GM18507 (cell line): Measurements from ENCODE around the gene TMEM169.
A peak's percentile ranks its signal among the peaks of the same experiment; 100 is the strongest.
"Not testable (repeated sequence)": the region's sequence is repeated elsewhere in the genome, so short reads cannot be mapped to it uniquely, and the experiment has no call there.

ENCODE experiments used
- DNase-seq: peaks from one replicate; pipeline ENCODE4 v3.0.0; 2011; ENCODE audit warnings: low read depth; ENCODE audit not compliant: insufficient read length; ENCODE audit errors: extremely low spot score
- FAIRE-seq: peaks from 2 replicates; lab custom pipeline; 2011; peaks lifted over from hg19 to GRCh38; lab: Jason Lieb, UNC

Gene TMEM169

DNA sequence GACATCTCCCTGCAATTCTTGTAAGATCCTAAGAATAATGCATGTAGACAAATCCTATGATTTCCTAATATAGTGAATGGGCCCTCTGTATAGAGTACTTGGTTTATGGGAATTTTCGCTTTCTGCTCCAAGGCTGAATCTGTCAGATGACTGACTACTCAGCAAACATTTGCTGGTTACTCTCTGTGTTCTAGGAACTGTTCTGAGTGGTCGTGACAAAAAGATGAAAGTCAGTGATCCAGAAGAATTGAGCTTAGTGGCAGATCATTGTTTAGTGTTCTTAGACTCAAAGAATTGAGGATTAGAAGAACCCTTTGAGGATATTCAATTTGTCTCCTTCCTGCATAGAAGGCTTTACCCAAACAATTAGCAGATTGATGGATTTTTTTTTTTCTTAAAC, 37.4 kb downstream of the TMEM169 start:
- FAIRE-seq (no peak), DNase-seq (no peak)

DNA sequence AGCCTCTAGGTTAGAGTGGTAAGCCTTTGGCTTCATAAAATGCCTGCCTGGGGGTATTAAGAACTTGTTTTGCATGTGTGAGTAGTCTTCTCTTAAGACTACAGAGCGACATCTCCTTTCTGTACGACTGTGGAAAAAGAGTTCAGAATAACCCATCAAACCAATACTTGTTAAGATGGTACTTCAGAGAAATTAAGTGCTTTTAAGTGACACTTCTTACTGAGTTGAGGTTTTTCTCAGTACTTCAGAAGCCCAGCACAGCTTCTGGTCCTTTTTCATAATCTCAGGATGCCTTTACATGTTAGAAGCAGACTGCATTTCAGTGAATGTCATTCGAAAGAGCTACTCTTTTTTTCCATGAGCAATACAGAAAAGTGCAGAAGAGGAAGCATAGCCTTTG, 38.3 kb downstream of the TMEM169 start:
- DNase-seq, result no peak
- no peak for FAIRE-seq

DNA sequence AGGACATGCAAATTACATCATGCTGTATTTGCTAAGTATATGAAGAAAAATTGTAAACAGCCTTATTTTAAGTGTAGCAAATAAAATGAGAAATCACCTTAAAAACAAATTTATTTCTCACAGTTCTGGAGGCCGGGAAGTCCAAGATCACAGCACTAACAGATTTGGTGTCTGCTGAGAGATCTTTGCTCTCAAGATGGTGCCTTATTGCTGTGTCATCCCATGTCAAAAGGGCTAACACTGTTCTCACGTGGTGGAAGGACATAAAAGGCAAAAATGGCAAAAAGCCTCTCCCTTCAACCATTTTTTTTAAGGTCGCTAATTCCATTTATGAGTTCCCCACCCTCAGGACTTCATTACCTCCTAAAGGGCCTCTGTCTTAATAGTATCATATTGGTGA, 39.5 kb downstream of the TMEM169 start:
- FAIRE-seq (no peak), DNase-seq (no peak)

DNA sequence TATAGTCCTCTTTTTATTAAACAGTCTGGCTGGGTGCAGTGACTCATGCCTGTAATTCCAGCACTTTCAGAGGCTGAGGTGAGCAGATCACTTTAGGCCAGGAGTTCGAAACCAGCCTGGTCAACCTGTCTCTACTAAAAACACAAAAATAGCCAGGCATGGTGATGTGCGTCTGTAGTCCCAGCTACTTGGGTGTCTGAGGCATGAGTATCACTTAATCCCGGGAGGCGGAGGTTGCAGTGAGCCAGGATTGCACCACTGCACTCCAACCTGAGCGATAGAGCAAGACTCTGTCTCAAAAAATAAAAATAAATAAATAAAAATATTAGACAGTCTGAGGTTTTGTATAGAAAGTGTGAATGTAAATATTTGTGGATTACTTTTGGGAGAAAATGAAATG, 45.2 kb downstream of the TMEM169 start:
- FAIRE-seq, result no peak
- no peak for DNase-seq

DNA sequence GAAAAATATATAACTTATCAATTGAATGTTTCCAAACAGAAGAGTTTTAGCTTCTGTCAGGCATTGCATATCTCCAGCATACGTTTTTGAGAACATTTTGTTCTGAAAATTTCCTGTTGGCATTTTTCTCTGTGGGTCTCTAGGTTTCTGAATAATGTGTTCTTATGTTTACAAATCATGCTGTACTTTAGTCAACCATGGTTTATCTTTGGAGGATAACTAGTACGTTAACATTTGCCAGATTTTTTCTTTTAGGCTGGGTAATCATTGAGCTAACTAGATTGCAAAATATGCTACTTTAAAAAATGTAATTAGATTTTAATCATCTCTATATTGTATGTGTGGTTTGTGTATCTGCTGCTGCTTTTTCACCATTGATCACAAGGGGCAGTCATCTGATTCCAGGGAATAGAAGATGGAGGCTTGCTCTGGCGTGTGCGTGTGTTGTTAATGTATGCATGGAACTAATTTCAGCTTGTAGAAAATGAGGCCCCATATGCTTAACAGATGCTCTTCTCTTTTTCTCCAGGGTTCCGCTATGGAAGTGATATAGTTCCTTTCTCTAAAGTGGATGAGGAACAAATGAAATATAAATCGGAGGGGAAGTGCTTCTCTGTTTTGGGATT, 48.7 kb downstream of the TMEM169 start:
- FAIRE-seq, result no peak
- DNase-seq, result no peak

DNA sequence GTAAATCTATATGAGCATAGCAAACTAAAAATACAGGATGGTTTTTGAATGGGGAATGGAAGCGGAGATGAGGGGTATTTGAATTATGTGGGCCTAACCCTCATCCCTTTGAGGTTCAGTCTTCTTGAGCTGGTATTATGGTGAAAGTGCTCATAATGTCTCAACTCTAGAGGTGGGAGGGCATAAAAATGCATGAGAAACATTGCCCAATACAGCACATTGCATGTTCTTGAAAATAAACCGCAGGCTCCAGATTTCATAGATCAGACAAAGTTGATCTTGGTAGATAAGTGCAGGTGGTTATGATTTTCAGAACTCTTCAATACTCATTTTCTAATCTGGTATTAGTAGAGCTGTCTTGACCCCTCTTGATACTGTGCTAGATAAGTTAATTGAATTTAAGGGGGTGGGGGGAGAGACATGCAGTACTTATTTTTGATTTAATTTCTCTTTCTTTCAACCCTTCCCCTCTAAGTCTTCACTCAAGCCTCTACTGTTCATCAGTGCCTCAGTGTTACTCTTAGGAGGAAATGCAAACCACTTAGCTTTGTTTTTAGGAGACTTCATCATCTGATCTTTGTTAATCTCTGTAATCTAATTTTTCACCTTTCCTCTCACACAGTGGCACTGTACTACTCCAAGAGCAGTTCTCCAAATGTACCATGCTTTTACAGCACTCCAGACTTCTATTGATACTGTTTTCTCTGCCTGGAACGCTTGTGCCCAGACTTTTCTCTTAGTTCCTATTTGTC, 49.6 kb downstream of the TMEM169 start:
- DNase-seq, result no peak
- no peak for FAIRE-seq

DNA sequence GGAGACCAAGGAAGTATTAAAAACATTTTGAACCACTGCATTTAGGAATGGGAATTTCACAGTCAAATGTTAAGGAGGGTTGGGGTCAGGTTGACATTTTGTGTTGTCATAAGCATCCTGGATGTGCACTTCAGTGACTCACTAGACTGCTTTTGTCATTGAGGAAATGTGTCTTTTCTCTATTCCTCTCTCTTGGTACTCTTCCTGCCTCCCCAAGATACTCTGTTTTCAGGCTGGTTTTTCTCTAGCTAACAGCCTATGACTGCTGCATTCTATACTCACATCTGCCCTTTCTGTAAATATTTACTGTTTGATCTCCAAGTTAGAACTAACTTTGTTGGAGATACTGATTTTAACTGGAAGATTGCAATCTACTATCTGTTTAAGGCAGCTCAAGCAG, 50.9 kb downstream of the TMEM169 start:
- FAIRE-seq (no peak), DNase-seq (no peak)

DNA sequence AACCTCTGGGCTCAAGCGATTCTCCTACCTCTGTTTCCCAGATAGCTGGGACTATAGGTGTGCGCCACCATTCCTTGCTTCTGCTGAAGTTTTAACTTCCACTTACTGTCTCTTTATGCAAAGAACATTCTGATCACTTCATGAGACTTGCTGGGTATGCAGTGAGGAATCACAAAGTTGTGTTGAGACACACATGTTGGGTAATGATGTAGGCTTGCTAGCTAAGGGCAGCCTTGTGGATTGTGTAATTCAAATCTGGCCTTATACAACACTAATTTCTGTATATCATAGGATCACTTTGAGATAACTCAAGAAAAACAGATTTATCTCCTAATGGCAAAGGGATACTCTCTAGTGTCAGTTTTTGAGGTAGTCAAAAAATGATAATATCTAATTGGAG, 51.7 kb downstream of the TMEM169 start:
- DNase-seq, result no peak
- no peak for FAIRE-seq

DNA sequence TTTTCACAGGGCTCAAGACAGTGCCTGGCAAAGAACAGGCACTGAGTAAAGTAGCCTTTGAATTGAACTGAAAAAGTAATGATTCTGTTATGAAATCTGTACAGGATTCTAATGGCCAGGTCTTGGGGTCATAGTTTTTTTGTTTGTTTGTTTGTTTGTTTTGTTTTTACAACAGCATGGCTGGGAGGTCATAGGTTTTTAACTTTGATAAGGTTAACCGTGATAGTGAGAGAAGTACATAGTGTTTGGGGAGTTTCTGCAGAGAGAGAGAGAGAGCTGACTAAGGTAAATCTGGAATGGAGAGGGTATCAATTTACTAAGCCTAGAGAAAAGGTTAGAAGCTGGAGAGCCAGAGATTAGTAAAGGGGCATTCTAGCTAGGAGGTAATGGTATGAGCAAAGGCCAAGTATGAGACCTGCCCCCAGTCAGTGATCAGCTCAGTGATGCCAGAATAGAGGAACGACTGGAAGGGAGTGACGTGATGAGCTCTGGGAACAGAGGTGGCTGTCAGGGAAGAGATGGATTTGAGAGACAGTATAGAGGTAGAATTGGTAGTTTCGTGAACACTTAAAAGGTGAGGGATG, 53.3 kb downstream of the TMEM169 start:
- FAIRE-seq (no peak), DNase-seq (no peak)

DNA sequence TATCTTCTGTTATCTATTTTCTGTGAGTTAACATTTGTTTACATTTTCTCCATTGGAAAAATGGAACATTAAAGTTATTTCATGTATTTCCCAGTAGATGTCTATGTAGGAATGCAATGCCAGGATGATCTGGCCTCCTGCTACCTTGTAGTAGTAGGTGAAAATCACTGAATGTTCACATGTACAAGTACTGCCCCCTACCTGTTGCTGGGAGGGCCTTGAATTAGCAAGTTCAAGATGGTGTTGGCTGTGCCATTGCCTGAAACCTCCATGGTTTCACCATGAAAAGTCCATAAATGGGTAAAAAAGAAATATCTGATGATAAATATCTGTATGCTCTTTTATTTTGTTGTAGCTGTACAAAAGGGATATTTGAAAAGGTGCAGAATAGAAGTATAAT, 58.2 kb downstream of the TMEM169 start:
- no peak for DNase-seq
- FAIRE-seq, result peak; percentile 52

DNA sequence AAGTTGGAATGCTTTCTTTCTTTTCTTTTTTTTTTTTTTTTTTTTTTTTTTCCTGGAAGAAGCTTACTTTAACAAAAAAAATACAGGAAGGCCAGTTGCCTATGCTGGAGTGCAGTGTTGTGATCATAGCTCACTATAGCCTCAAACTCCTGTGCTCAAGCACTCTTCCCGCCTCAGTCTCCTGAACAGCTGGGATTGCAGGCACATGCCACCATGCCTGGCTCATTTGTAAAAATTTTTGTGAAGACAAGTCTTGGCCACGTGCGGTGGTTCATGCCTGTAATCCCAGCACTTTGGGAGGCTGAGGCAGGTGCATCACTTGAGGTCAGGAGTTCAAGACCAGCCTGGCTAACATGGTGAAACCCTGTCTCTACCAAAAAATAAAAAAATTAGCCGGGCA, 59.8 kb downstream of the TMEM169 start:
- FAIRE-seq, DNase-seq: not testable (repeated sequence)

DNA sequence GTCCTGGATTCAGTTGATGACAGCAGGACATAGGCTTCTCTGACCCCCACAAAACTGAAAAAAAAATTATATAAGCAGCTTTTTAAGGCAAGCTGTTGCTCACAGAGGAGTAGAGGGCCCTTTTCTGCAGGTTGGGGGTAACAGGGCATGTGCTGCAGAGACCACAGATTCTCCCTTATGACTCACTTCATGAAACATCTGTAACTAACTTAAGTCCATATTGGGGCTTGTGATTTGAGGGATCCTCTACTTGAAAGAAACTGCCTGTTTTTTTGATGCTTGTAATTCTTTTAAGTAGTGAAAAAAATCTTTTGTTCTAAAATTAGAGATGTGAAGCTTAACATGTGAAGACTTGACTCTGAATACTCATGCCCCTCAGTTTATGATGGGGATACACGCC, 60.8 kb downstream of the TMEM169 start:
- FAIRE-seq, result peak; percentile 78
- peak; percentile 18 for DNase-seq

DNA sequence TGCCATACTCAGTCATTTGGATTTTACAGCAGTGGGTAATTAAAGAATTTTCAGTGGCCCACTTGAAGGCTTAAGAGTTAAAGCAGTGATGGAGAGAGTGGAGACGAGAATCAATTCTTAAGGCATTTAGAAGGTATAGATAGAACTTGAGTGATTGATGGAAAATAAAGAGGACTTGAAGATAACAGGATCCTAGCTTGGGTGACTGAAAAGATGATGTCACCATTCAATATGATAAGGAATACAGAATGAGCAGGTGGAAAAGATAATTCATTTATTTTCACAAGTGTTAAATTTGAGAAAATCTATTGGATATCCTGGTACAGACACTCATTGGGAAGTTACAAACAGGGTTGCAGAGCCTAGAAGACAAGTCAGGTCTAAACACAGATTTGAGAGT, 62.7 kb downstream of the TMEM169 start:
- FAIRE-seq (no peak), DNase-seq (no peak)

DNA sequence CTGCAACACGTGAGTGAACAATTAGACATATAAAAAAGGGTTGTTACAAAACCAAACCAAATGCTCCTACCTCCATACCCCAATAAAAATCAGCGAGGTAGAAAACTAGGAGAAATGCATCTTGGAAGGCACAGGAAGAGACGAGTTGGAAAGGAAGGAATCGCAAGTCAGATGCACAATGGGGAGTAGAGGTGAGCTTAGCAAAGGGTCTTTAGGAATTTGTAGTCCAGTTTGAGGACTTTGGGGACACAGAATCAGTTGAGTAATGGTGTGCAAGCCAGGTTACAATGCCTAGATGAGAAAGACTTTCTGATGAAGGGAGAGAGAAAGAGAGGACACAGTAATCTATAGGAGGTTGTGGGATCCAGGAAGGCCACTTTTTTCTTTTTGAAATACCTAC, 63.1 kb downstream of the TMEM169 start:
- FAIRE-seq (no peak), DNase-seq (no peak)

DNA sequence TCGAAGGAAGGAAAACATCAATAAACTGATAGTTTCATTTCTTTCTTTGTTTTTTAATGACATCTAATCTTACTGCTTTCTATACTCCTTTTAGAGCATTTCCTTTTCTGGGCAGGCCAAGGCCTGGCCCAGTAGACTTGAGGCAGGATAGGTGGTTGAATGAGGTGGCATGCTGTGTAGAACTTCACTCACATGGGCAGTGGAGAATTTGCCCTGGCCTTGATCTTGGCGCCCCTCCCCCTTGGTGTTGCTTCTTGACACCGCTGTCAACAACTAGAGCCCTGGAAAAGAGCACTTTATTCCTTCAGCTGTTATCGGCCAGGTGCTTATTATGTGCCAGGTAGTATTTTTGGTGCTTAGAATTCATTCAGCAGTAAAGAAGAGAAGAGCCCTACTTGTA, 64.9 kb downstream of the TMEM169 start:
- DNase-seq (no peak), FAIRE-seq (no peak)

DNA sequence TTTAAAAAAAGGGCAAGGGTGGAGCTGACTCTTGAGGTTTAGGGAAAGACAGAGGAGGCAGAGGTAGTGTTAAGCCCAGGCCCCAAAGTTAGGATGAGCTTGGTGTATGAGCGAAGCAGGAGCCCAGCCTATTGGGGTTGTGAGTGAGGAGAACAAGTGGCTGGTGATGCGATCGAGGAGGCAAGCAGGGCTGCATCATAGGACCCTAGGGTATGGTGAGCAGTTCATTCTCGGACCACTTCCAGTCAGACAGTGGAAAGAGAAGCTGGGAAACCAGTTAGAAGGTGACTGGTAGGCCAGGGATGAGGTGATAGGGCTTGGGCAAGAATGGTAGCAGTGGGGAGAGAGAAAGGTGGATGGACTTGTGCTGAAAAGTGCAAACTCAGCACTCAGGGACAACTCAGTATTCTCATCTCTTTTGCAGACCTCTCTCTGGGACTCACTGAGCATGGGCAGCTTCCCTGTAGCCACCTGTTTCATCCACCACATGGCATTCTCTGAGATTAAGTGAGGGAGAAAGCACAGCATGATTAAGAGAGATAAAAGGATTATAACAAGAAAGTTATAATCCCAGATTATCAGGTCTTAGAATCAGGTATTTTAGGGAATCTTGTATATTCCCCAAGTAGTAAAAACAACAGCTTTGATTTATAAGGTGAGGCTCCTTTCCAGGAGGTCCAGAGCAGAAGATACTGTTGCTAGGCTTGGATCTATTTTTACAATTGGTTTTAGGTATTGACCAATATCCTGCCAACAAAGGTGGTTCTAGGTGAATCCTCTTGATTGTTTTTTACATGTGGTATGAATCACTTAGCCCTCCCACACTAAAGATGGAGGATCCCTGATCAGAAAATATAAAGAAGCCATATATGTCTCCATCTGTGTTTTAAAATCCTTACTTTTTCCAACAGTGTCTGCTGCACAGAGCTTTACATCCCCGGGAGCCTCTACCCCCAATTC, 65.7 kb downstream of the TMEM169 start:
- no peak for DNase-seq
- FAIRE-seq, result no peak

DNA sequence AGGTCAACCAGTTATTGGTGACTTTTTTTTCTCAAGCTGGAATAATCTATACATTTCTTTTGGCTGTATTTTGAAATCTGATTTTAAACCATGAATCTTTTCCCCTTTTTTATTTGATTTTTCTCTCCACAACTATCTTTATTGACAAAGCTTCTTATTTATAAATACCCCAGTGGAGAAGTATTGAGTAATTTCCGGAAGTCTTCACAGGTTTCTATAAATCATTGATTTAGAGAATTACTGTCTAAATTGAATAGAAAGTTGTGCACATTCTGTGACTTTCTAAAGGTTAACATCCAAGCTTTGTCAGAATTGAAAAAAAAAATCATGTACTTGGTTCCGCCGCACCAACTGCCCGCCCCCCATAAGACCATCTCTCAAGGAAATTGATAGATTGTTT, 67.3 kb downstream of the TMEM169 start:
- FAIRE-seq, result no peak
- DNase-seq, result no peak

DNA sequence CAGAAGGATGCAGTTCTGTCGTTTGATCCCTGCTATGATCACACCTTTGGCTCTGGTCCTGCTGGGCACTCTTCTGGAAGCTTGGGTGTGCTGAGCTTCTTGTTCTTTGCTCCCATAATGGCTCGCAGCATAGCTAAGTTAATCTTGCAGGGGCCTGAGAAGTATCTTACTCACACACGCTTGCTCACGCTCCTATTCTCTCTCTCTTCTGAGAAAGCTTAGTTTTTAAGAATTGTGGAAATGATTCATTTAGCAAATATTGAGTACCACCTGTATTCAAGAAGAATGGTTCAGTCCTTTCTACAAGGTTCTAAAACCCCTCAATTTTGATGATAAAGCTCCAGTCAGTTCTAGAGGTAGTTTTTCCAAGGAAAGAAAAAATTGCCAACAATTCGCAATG, 68.0 kb downstream of the TMEM169 start:
- FAIRE-seq, result no peak
- DNase-seq, result no peak

DNA sequence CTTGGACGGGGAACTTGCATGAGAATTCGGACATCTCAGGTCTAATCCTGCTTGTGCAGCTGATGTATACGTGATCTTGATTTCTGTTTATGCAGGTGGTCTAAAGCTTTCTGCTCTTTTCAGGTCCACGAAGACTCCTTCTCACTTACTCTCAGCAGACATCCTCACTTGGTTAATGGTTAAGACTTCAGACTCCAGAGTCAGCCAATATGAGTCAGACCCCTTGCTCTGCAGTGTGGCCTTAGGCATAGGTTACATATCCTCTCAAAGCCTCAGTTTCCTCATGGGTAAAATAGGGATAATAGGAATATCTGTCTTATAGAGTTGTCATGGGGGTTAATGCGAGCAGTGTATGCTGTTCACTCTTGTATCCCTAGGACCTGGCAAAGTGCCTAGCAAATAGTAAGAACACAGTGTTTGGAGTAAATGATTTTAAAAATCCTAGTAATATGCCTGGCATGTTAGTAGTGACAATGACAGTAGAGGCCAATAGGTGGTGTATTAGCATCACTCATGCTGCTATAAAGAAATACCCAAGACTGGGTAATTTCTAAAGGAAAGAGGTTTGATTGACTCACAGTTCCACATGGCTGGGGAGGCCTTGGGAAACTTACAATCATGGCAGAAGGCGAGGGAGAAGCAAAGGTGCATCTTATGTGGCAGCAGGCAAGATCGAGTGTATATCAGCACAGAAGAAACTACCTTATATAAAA, 69.8 kb downstream of the TMEM169 start:
- DNase-seq (no peak), FAIRE-seq (no peak)
